NCI-H226 (cell line): Measurements from ENCODE around the gene CUL9.
A peak's percentile ranks its signal among the peaks of the same experiment; 100 is the strongest.
"Not testable (repeated sequence)": the region's sequence is repeated elsewhere in the genome, so short reads cannot be mapped to it uniquely, and the experiment has no call there.

Source experiments
- DNase-seq: peaks from one replicate; pipeline ENCODE4 v3.0.0-alpha.2; 2015

CUL9 gene

DNA sequence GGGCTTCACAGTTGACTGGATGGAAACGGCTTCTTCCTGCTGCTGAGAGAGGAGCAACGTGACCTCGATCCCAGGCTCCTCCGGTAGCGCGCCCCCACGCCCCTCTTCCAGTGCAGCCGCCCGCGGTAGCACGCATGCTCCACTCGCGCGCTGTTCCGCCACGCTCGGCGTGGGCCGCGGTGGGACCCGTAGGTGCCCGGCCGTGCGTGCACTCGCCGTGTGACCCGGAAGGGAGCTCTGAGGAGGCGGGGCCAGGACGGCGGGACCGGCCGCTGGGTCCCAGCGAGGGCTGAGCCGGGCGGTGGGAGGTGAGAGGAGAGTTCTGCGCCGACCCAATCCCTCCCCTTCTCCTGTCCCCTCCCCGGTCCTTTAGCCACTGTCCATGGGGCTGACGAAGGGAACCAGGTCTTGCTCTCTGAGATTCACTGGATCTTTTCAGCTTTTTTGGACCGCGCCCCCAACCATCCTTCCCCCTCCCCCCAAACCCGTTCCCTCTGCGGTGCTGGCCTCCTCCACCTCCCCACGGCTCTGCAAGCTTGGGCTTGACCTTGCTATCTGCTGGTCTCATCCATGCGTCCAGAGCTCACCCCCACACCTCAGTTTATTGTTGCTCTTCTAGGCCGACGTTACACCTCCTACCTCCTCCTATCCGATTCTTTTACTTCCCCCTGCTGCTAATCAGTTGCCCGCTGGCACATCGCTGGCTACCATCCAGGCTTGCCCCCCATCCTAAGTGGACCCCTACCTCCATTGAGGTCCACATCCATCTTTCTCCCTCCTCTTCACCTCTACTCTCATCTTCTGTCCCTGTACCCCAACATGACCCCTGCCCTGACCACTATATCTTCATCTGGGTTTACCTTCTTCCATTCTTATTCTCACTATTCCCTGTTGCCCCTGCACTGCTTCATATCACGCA, at the start of gene CUL9:
CUL9 (plus strand) TSS at position 255 of the 919 bp plus-strand sequence. CDS start 2,115 bp downstream, outside the sequence.
- peak; percentile 64 for DNase-seq

DNA sequence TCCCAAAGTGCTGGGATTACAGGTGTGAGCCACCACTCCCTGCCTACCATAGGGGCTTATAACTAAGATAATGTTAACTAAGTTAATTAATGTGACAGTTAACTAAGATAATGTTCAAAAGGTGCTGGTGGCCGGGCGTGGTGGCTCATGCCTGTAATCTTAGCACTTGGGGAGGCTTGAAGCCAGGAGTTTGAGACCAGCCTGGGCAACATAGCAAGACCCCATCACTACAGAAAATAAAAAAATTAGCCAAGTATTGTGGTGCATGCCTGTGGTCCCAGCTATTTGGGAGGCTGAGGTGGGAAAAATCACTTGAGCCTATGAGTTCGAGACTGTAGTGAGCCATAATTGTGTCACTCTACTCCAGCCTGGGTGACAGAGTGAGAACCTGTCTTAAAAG, 43.7 kb upstream of the CUL9 start:
- no peak for DNase-seq

DNA sequence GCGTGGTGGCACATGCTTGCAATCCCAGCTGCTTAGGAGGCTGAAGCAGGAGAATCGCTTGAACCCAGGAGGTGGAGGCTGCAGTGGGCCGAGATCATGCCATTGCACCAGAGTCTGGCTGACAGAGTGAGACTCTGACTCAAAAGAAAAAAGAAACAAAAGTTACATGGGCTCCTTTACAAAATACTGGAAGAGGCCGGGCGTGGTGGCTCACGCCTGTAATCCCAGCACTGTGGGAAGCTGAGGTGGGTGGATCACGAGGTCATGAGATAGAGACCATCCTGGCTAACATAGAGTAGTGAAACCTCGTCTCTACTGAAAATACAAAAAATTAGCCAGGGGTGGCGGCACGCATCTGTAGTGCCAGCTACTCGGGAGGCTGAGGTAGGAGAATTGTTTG, 42.0 kb upstream of the CUL9 start:
- DNase-seq = not testable (repeated sequence)

DNA sequence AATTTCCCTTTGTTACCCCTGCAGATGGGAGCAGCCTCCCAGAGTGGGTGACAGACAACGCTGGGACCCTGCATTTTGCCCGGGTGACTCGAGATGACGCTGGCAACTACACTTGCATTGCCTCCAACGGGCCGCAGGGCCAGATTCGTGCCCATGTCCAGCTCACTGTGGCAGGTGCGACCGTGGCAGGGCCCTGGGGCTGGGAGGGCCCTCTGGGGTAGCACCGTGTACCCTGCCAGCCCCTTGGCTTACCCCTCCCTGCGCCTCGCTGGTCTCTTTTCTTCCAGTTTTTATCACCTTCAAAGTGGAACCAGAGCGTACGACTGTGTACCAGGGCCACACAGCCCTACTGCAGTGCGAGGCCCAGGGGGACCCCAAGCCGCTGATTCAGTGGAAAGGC, 40.4 kb upstream of the CUL9 start:
- no peak for DNase-seq

DNA sequence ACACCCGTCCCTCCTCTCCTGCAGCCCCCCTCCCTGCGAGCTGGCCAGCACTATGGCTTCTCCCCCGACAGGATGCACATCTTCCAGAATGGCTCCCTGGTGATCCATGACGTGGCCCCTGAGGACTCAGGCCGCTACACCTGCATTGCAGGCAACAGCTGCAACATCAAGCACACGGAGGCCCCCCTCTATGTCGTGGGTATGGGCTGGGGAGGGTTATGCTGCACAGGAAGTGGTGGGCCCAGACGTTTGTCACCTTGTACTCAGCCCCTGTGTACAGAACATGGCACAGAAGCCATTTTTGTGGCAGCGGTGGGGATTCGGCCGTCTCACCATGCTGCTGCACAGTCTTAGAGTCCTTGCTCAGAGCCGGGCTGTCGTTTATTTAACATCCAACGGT, 39.9 kb upstream of the CUL9 start:
- no peak for DNase-seq

DNA sequence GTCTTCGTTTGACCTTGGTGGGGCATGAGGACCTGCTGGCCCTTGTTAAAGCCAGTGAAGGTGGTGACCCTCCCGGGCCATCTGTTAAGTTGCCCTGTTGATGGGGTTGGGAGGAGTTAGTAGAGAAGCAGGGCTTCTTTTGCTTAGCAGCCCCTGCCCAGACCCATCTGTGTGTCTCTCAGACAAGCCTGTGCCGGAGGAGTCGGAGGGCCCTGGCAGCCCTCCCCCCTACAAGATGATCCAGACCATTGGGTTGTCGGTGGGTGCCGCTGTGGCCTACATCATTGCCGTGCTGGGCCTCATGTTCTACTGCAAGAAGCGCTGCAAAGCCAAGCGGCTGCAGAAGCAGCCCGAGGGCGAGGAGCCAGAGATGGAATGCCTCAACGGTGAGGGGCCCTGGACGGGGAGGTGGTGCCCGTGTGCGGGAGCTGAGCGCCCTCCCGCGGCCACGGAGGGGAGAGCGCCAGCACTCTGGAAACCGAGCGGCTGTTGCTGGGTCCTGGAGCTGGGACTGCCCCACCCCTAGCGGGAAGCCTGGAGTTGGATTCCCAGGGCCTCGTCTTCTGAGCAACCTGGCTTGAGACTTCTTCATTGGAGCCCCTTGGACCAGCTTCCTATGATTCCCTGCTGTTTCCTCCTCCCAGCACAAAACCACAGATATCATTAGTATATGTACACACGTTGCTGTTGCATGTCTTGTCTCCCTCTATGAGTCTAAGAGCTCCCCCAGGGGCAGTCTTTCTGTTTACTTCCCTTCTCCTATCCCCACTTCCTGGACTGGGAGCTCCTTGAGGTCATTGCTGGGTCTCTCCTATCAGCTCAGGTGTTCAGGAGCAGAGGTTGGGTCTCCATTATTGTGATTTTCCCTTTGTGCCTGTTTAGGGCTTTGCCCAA, 38.5 kb upstream of the CUL9 start:
- DNase-seq = peak; percentile 77

DNA sequence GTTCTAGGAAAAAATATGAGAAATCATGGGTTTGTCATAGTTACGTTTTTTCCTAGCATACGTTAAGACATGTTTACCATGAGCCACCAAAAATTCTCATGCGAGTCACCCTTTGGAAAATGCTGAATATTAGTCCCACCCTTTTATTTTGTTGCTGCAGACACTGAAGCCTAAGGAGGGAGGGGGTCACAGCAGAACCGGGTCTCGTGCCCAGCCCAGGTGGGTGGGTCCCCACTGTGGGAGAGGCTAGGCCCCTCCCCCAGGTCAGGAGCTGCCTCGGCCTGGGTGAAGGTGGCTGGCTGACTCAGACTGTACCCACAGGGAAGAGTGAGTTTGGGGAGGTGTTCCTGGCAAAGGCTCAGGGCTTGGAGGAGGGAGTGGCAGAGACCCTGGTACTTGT, 37.1 kb upstream of the CUL9 start:
- no peak for DNase-seq

DNA sequence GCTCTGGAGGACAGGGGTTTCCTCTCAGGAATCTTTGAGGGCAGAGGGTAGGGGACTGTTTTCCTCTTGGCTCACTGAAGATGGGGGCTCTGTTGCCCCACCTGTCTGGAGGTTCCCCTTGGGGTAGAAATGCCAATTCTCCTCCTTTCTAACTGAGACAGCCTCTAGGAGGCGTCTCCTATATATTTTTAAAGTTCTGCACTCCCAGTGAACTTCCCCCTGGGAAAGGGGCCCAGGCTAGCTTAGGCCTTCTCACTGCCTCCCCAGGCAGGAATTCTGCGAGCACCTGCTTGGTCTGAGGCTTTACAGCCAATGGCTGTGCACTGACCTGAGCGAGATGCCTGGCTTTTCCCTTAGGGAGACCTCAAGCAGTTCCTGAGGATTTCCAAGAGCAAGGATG, 35.7 kb upstream of the CUL9 start:
- no peak for DNase-seq

DNA sequence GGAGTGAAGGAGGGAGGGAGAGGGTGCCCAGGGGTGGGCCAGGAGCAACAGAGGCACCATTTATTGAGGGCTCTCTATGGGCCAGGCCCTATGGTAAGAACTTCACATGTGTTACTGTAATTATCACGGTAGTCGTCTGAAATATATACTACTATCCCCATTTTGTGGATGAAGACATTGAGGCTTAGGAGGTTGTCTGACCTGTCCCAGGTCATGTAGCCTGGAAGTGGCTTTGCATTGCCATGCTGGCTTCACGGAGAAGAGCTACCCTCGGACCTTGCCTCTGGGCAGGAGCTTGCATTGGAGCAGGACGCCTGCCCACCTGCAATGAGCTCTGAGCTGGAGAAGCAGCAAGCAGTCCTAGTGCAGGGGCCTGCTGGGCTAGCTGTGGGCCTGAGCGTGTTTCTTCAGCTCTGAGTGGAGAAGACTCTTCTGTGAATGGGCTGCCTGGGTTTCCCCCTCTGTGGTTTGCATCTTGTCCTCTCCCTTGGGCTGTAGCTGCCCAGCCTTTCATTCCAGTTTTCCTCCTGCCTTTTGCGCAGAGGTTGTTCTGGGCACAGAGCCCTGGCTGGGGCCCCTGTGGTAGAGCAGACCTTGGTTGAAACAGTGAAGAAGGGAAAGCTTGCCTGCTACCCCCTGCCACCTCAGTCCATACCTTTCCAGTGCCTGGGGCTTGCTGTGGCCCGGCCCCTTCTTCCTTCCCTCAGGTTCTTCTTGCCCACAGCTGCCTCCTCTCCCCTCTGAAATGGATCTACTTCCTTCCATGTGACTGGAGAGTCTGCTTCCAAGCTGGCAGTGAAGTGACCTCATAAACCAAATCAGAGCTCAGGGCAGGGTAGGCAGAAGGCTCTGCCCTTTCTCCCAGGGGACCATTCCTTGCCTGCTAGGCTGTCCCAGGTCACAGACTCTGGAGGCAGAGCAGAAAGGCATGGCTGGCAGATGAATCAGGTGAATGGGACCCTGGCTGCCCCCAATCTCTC, 35.0 kb upstream of the CUL9 start:
- DNase-seq = no peak

DNA sequence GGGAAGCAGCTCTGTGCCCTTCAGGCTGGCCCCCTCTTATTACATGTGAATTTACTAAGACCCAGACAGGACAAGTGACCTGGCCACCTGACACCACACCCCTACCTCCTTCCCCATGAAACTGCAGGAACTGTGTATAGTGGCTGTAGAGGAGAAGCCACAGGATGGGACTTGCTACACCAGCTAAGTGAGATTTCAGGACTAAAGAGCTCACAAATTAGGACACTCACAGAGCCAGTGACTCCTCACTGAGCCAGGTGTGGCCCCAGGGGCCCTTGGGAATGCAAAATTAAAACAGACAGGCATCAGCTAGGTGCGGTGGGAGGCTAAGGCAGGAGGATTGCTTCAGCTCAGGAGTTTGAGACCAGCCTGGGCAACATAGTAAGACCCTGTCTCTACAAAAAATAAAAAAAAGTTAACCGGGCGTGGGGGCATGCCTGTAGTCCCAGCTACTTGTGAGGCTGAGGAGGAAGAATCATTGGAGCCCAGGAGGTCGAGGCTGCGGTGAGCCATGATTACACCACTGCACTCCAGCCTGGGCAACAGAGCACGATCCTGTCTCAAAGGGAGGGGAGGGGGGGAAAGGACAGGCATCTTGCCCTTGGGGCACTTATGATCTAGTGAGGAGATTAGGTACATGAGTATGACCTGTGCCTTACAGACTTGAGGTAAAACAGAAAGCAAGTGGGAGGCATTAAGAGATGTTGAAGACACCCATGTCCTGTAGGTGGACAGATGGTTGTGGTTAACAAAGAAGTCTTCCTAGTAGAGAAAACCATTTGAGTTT, 34.1 kb upstream of the CUL9 start:
- no peak for DNase-seq

DNA sequence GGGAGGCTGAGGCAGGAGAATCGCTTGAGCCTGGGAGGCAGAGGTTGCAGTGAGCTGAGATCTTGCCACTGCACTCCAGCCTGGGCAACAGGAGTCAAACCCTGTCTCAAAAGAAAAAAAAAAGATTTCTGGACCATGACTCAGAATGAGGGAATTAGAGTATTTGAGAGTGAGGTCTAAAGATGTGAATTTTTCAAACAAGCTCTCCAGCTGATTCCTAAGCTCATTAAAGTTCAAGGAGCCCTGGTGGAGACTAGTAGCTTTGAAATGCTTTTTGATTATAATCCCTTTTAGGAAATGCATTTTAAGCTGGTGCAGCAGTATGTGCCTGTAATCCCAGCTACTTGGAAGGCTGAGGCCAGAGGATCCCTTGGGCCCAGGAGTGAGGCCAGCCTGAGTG, 32.7 kb upstream of the CUL9 start:
- no peak for DNase-seq

DNA sequence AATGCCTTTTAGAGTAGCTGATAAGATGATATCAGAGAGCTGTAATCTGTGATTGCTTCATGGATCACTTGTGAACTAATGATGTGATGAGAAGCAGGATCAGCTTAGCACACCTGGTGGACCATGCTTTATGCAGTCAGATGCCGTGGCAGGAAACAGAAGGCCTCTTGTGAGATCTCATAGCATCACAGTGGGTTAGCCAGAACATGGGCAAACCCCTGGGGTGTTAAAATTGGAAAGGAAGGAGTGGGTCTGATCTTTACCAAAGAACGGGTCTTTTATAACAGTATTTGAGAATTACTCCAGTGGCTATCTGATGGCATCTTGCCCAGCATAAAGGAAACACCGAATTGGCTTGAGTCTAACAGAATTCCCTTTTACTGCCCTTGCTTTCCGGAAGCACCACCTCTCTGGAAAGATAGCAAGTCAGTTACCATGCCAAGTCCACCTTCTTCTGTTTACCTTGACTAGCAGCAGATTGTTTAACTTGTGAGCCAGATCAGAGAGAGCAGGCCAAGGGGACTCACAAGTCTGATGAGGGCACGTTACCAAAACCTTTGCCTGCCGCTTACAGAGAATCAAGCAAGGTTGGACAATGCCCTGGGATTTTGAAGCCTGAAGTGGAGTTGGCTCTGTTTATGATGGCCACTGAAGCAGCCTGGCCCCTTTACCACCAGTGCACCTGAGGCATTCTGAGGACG, 31.8 kb upstream of the CUL9 start:
- DNase-seq = no peak

DNA sequence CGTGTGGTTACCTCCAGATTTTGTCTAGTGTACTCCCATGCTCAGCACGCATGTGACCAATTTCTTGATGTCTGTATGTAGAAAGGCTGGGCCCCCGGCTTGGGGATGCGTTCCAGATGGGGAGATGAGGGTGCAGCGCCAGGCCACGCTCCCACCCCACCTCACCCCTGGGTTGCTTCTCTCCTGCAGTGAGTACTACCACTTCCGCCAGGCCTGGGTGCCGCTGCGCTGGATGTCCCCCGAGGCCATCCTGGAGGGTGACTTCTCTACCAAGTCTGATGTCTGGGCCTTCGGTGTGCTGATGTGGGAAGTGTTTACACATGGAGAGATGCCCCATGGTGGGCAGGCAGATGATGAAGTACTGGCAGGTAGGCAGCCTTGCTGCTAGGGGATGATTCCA, 22.4 kb upstream of the CUL9 start:
- DNase-seq = no peak

DNA sequence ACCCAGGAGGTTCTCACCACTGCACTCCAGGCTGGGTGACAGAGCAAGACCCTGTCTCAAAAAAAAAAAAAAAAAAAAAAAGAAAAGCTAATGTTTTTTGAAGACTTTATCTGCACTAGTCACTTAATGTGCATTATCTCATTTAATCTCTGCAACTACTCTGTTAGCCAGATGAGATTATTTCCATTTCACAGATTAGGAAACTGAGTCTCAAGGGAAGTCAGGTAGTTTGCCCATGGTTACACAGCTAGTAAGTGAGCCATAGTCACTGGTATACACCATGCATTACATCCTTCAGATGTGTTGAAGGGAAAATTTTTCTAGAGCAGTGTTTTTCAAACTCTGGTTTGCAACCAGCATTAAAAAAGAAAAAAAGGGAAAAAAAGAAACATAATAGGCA, 18.1 kb upstream of the CUL9 start:
- no peak for DNase-seq

DNA sequence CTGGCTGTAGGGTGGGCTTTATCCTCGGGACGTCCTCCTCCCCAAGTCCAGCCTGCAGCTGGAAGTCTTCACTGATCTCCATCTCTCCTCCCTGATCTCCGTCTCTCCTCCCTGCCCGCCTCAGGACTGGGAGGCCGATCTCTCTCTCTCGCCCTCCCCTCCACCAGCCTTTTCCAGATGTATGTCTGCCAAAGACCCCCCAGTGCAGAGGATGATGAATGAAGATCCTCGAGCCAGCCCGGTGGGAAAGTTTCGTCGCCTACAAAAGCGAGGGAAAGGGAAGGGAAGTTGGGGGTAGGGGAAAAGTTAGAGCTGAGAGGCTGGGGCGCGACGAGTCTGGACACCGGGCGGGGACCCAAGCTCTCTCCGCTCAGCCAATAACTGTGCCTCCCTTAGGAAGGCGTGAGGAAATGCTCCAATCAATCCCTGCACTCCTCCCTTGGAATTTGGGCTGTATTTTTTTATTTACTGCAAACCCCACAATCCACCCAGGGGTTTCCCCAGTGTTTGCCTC, 11.5 kb upstream of the CUL9 start:
- DNase-seq = no peak

DNA sequence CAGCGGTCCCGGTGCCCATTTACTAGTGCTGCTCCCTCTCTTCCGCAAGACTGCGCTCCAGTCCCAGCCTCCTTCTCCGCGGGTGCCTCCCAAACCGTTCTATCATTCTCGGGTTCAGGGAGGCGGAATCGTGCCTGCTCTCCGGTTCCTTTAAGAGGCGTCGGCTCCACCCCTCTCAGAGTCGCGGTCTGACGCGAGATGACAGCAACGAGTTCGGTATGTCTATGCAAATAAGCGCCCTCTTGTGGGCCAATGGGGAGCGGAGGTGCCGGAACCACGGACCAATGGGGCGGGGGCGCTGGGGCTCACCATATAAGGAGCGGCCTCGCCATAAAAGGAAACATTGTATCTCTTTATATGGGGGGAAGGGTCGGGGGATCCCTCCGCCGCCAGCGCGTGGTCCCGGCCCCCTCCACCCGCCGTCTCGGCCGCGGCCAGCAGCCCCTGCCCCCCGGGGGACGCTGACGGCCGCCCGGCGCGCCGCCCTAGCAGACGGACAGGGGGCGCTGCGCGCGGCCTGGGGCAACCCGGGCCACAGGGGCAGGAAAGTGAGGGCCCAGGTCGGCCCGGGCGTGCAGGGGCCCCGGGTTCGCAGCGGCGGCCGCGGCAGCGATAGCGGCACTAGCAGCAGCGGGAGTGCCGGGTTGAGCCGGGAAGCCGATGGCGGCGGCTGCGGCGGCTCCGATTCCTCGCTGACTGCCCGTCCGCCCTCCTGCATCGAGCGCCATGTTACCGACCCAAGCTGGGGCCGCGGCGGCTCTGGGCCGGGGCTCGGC, 10.9 kb upstream of the CUL9 start, which contains the start of gene SRF:
SRF (plus strand) TSS at position 339 of the 776 bp plus-strand sequence; CDS start at position 727, 388 bp downstream.
- DNase-seq = peak; percentile 99

DNA sequence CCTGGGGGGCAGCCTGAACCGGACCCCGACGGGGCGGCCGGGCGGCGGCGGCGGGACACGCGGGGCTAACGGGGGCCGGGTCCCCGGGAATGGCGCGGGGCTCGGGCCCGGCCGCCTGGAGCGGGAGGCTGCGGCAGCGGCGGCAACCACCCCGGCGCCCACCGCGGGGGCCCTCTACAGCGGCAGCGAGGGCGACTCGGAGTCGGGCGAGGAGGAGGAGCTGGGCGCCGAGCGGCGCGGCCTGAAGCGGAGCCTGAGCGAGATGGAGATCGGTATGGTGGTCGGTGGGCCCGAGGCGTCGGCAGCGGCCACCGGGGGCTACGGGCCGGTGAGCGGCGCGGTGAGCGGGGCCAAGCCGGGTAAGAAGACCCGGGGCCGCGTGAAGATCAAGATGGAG, 10.3 kb upstream of the CUL9 start:
- no peak for DNase-seq

DNA sequence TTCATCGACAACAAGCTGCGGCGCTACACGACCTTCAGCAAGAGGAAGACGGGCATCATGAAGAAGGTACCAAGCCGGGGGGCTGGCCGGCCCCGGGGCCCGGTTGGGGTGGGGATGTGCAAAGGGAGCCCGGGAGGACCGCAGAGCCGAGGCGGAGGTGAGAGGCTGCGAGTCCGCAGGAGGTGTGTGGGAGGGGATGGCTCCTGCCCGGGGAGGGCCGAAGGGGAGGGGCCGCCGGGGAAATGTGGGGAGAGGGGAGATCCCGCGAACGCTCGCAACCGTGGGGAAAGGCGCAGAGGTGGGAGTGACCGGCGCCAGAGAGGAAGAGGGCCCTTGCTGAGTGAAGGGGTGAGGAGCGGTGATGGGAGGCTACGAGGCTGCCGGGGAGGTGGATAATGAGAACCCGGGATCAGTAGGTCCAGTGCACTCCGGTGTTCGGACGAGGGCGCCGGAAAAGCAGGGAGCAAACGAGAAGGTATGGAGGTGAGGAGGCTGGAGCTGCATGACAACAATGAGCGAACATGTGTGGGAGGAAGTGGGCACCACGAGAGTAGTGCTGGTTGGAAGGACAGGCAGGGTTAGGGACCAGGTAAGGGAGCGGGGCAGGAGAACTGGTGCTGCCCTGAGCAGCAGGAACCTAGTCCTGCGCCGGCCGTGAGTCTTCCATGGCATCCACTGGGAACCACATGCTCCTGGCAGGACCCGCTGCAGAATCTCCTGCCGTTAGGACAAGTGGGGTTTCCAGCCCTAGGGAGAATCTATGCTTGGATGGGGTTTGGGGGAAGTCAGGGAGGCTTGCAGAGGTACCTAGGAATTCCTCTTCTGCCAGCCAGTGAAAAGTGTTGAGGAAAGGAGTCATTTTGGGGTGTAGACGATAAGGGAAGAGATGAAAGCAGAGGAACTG, 9.6 kb upstream of the CUL9 start:
- DNase-seq = no peak
